ENCODE results near the gene SEMA4G. TPM values are rescaled to one million over a fixed set of nuclear protein-coding genes. Genes with fewer than 3 reads are reported as not detected.

Gene SEMA4G
- total RNA-seq, 2 donors from 2014 or later: 10.5 to 12.5 TPM

DNA sequence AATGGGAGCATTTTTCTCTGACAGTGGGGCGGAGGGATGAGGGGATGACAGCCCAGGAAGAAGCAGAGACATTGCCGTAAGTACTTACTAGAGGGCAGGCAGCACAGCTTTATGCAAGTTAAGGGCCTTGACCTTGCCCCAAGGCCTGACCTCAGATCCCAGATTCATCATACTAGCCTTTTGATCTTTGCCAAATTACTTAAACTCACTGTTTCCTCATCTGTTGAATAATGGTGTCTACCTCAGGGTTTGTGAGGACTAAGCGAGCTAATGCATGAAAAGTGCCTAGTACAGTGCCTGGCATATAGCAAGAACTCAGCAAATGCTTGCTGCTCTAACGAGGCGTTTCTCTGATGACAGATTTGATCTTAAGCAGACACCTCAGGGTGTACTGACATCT is 3.5 kb upstream of the SEMA4G start:
- ATAC-seq (no peak), DNase-seq (no peak)
- no peak for TF ChIP-seq POLR2A (IDR thresholded peaks at IDR 0.05)
- TF ChIP-seq, protein P1, sequence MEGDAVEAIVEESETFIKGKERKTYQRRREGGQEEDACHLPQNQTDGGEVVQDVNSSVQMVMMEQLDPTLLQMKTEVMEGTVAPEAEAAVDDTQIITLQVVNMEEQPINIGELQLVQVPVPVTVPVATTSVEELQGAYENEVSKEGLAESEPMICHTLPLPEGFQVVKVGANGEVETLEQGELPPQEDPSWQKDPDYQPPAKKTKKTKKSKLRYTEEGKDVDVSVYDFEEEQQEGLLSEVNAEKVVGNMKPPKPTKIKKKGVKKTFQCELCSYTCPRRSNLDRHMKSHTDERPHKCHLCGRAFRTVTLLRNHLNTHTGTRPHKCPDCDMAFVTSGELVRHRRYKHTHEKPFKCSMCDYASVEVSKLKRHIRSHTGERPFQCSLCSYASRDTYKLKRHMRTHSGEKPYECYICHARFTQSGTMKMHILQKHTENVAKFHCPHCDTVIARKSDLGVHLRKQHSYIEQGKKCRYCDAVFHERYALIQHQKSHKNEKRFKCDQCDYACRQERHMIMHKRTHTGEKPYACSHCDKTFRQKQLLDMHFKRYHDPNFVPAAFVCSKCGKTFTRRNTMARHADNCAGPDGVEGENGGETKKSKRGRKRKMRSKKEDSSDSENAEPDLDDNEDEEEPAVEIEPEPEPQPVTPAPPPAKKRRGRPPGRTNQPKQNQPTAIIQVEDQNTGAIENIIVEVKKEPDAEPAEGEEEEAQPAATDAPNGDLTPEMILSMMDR (IDR thresholded peaks at IDR 0.05): no peak
- Histone ChIP-seq H3K27me3 (no peaks in the 10 kb centered on the region), H3K4me1 (peaks cover 31% of the 10 kb centered on the region), H3K4me3 (no peak overlapping the region), H3K36me3 (replicated peaks in 1 of 2; ENCODE audit: insufficient read depth in 1 of 2, low read depth in 2 of 2) (no peaks in the 10 kb centered on the region), H3K27ac (no peak overlapping the region), H3K9me3 (no peaks in the 10 kb centered on the region)
- WGBS, 2 donors: 78 to 82% methylated on average over 5 of the region's 5 CpGs
- intact Hi-C loops (cut with DNase I): no loop called here

DNA sequence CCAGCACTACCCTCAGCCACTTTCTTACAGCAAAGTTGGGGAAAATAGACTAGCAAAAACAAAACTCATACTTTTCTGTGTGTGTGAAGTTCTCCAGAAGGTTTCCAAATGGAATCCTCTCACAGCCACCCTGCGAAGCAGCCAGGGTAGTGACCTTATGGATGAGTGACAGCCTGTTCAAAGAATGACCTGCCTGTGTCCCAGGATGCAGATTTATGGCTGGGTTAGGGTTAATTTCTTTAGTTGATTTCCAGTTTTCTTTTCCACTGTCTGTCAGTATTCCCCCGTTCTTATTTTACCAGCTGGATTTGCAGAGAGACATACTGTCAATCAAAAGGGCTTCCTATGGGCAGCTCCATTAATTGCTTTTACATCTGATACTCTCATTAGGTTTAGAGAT is 2.4 kb upstream of the SEMA4G start:
- H3K27ac ChIP-seq: peak overlapping the region in 1 of 4 donors; percentile 34
- no peaks in the 10 kb centered on the region for H3K36me3 ChIP-seq (replicated peaks in 1 of 2; ENCODE audit: insufficient read depth in 1 of 2, low read depth in 2 of 2)
- H3K4me1 ChIP-seq: peaks cover 41% of the 10 kb centered on the region
- WGBS, 2 donors: 36 to 43% methylated on average over 2 of the region's 2 CpGs
- TF ChIP-seq, protein P1 (IDR thresholded peaks at IDR 0.05): no peak
- no peak for TF ChIP-seq POLR2A (IDR thresholded peaks at IDR 0.05)
- no peak overlapping the region for H3K4me3 ChIP-seq
- H3K27me3 ChIP-seq: no peaks in the 10 kb centered on the region
- H3K9me3 ChIP-seq: no peaks in the 10 kb centered on the region
- DNase-seq: no peak
- ATAC-seq: no peak
- intact Hi-C loops (cut with DNase I): no loop called here

DNA sequence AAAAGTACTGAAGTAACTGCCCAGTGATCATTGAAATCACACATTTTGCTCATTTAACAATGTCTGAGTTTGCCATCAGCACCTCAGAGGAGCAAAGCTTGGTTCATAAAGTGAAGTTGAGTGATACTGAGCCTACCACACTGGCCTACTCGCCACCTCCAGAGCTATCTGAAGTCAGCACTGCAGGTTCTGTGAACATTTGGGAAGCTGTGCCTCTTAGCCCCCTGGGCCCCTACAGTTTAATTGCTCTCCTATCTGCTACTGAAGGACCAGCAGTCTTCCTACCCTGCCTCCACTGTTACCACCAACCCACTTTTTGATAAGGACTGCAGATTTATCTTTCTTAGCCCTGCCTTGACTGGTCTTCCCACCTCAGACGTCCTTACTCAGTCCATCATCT is 2.0 kb upstream of the SEMA4G start:
- Histone ChIP-seq H3K4me1 (peaks cover 46% of the 10 kb centered on the region), H3K9me3 (no peaks in the 10 kb centered on the region), H3K27me3 (no peaks in the 10 kb centered on the region), H3K27ac (no peak overlapping the region), H3K36me3 (replicated peaks in 1 of 2; ENCODE audit: insufficient read depth in 1 of 2, low read depth in 2 of 2) (no peaks in the 10 kb centered on the region), H3K4me3 (no peak overlapping the region)
- DNase-seq (no peak), ATAC-seq (no peak)
- TF ChIP-seq, protein P1 (IDR thresholded peaks at IDR 0.05): no peak
- TF ChIP-seq POLR2A (IDR thresholded peaks at IDR 0.05): no peak
- WGBS, 2 donors: 65 to 66% methylated on average over 2 of the region's 2 CpGs
- intact Hi-C loops (cut with DNase I): no loop called here

DNA sequence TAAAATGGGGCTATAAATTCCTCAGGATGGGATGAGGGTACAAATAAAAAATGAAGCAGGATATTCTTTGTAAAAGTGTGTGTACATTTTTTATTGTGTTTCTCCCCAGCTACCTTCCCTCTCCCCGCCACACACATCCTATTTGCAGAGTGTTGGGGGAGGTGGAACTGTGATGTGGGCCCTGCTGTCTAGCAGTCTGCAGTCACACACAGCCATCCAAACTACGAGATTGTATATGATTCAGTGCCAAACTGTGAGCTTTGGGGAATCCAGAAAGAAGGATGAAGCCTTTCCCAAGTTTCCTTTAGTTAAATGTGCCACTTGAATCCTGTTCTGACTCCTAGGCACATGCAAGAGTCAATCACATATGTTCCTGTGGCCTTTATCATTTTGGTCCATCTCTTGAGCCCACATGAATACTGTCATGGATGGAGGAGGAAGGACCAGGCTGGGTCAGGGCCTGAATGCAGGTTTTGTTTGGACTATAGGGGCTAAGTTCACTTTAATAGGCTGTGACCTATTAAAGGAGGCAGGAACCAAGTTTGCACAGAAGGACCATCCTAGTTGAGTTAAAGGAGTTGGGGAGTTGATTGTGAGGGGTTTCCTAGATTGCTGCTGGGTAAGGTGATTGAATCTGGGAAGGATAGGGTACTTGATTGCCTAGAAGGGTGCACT is 1.1 kb upstream of the SEMA4G start:
- H3K36me3 ChIP-seq (replicated peaks in 1 of 2; ENCODE audit: insufficient read depth in 1 of 2, low read depth in 2 of 2): no peaks in the 10 kb centered on the region
- H3K9me3 ChIP-seq: no peaks in the 10 kb centered on the region
- ATAC-seq: no peak
- H3K27ac ChIP-seq: peak overlapping the region in 3 of 4 donors; percentile 50 to 72 (median 53)
- no peaks in the 10 kb centered on the region for H3K27me3 ChIP-seq
- no peak for TF ChIP-seq POLR2A (IDR thresholded peaks at IDR 0.05)
- TF ChIP-seq, protein P1 (IDR thresholded peaks at IDR 0.05): no peak
- peaks cover 54% of the 10 kb centered on the region for H3K4me1 ChIP-seq
- DNase-seq: no peak
- H3K4me3 ChIP-seq: no peak overlapping the region
- WGBS, 2 donors: 64 to 75% methylated on average over 2 of the region's 2 CpGs
- intact Hi-C loops (cut with DNase I): no loop called here

DNA sequence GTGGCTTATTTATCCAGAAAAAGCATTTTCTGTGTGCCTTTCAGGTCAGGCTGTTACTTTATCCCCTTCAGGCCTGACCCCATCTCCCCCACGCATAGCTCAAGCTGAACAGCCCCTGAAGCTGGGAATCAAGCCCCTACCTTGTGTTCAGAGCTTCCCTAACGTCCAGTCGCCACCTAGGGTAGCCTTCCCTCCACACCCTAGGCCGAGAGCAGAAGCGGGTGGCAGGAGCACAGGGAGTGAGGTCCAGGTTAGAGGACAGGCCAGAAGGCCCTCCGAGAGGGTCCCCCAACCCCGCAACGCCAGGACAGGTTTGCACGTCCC is 479 bp upstream of the SEMA4G start:
- Histone ChIP-seq H3K27ac (peak overlapping the region; percentile 50 to 87 (median 62)), H3K4me3 (peak overlapping the region; percentile 63), H3K4me1 (peaks cover 55% of the 10 kb centered on the region), H3K27me3 (no peaks in the 10 kb centered on the region), H3K9me3 (no peaks in the 10 kb centered on the region), H3K36me3 (replicated peaks in 1 of 2; ENCODE audit: insufficient read depth in 1 of 2, low read depth in 2 of 2) (no peaks in the 10 kb centered on the region)
- DNase-seq (peak in 1 of 4 donors; percentile 30), ATAC-seq (peak; percentile 28)
- 0 to 6% methylated on average over 3 to 9 of the region's 9 CpGs for WGBS, 2 donors
- intact Hi-C loops (cut with DNase I): no loop called here
- TF ChIP-seq, protein P1 (IDR thresholded peaks at IDR 0.05): no peak
- no peak for TF ChIP-seq POLR2A (IDR thresholded peaks at IDR 0.05)

Measured in body of pancreas (tissue), 4 donors.